GM21825 (cell line): ENCODE measurements around the gene SCN2A.
A peak's percentile ranks its signal among the peaks of the same experiment; 100 is the strongest.
"Not testable (repeated sequence)": the region's sequence is repeated elsewhere in the genome, so short reads cannot be mapped to it uniquely, and the experiment has no call there.

Experiments used
- ATAC-seq: cut with Tn5 transposase; IDR thresholded peaks from one replicate; pipeline ENCODE4 v1.9.1; 2021; ENCODE audit warnings: mild to moderate bottlenecking, moderate library complexity; ENCODE audit not compliant: unreplicated experiment

The SCN2A gene

DNA sequence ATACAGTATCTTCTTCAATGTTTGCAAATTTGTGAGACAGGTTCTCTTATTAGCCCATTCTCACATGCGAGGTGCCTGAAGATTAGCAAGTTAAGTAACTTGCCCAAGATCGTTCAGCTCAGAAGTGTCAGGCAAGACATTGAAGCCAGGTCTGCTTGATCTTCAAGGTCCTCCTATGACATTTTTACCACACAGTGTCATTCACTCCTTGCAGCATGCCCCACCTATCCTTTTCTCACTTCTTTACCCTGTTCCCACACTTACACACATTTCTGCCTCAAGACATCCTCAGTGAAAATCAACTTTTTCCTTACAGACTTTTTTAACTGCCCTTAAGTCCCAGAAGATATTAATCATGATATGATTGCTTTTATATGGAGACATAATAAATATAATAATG, 73.8 kb downstream of the SCN2A start:
- ATAC-seq, result no peak

DNA sequence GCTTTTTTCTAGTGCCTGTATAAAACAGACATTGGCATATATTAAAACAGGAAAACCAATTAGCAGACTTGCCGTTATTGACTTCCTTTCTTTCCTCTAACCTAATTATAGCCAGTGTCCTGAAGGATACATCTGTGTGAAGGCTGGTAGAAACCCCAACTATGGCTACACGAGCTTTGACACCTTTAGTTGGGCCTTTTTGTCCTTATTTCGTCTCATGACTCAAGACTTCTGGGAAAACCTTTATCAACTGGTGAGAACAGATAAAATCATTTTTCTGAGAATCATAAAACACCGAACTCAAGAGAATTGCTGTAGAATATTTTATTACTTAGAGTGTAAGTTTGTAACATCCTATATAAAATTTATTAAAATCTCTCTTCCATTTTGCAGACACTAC, 74.3 kb downstream of the SCN2A start:
- ATAC-seq, result no peak

DNA sequence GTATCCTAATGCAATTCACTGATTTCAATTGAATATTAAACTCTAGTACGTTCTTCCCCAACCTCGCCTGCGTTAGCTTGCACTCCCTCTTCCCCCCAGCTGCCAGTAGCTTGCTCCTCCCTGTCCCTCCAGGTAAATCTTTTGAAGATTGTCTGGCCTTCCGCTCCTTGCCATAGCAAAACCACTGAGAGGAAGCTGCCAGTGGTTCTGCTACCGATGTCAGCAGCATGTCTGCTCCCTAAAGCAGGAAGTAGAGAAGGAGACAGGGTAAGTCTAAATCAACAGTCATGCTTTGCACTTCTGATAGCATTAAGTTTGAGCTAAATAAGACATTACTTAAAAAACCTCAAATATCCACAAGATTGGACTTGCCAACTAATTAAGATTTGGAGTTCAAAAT, 89.1 kb downstream of the SCN2A start:
- ATAC-seq, result no peak

DNA sequence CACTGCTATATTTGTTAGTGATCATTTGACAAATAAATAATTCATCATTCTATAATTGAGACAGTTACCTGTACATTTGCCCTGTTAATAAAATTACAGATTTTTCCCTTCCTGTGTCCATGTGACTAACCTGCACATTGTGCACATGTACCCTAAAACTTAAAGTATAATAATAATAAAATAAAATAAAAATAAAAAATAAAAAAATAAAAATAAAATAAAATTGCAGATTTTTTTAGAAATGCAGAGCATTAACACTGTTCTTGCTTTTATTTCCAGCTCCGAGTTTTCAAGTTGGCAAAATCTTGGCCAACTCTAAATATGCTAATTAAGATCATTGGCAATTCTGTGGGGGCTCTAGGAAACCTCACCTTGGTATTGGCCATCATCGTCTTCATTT, 105.1 kb downstream of the SCN2A start:
- not testable (repeated sequence) for ATAC-seq

DNA sequence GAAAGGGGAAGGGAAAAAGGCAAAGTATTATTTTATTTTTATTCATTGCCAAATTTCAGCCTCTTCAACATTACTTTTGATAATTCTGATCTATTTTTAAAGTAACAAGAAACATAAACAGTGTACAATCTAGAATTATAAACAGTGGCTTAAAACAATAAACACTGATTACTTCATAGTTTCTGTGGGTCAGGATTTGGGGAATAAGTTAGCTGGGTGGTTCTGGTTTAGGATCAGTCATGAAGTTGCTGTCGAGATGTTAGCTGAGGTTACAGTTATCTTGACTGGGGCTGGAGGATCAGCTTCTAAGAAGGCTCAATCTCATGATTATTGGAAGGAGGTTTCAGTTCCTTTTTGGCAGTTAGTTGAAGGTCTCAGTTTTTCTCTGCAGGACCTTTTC, 109.2 kb downstream of the SCN2A start:
- ATAC-seq, result no peak

DNA sequence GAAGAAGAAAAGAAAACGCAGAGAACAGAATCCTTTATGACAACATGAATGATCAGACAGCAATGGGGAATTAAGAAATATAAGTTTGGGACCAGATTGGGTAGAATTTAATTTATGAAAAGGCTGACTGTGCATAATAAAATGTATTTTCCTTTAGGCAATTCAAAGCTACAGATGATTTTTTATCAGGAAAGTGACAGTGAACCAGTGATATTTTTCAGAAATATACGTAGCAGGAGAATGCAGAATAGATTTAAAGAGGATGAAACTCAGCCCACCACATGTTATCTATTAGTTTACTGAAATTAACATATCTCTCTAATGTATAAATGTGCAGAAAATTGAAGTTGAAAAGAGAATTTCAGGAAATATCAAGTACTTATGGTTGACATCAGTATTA, 110.0 kb downstream of the SCN2A start:
- ATAC-seq, result no peak

DNA sequence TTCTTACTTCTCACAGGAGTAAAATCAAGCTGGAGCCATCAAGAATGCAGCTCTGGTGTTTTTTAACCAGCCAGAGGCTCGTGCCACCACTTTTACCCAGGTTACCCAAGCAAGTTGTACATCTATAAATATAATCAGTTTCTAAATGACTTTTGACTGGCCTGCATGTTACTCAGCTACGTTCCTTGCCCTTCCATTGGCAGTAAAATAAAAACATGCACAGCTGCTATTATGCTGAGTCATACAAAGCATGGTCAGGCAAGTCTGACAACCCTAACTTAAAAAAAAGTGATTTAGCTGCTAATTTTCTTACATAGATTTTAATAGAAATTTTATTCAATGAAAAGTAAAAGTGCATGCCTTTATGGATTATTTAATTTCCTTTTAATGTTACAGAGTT, 118.5 kb downstream of the SCN2A start:
- ATAC-seq, result peak; percentile 88

DNA sequence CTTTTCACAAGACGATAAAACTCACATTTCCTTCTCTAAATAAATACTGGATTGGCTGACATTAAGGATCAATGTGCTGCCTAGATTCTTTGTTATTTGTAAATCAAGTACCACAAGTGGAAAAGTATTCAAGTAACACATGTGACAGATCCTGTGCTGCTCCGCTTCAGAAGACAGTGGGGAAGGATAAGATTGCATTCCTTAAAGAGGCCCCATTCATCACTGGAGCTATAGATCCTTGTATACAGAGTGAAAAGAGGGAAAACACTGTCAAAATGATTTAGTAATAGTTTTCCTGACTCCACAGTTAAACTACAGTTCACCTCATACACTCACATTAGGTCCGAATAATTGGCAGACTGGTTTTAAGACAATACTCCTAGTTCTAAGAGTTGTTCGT, 122.3 kb downstream of the SCN2A start:
- no peak for ATAC-seq

DNA sequence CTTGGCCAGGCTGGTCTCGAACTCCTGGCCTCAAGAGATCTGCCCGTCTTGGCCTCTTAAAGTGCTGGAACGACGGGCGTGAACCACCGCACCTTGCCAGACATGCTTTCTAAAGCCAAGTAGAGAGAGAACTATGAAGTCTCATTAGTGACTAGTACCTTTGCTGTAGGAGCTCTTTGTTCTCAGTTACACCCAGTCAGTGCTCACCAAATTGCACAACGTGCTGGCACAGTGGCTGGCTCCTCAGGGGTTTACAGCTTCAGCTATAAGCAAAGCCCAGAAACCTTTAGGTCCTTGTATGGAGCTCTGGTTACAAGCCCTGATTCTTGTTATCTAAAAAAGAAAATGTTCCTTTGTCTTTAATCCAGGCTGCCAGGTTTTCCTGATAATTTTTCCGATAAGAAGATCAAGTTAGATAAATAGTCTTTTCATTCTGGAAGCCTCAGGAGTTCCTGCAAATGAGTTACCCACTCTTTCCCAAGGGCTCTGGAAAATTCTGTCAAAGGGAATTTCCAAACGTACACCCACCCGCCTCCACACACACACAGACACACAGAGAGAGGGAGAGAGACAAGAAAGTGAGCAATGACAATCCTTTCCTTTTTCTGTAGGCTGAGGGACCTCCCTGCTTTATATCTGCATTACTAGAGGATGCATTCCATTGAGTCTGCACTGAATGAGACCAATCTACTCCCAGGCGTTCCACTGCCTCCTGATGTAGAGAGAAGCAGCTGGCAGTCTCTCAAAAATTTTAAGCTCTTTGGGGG, 130.1 kb downstream of the SCN2A start:
- ATAC-seq, result no peak

DNA sequence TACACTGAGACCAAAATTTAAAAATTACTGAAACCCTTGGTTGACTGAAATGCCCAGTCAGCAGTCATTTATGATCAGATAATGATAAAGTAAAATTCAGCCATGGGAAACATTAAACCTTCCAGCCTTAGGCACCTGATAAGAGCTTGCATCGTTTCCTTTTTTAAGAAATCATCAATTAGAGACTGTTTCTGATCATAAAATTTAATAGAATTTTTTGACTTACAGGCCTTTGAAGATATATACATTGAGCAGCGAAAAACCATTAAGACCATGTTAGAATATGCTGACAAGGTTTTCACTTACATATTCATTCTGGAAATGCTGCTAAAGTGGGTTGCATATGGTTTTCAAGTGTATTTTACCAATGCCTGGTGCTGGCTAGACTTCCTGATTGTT, 130.7 kb downstream of the SCN2A start:
- no peak for ATAC-seq

DNA sequence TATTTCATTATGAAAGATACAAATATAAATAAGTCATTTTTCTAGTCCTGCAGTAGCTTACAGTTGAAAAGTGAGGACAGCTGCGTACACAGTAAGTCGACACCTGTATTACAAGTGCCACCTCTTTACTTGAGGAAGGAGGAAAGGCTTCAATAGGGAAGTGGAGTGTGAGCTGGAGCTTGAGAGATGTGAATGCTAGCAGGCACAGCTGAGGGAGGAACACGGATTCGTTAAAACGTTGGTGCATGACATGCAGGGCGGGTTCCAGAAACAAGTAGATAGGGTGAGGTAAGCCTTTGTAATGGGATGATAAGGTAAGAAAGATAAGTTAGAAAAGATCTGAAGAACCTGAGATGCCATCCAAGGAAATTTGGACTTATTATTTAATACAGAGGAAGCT, 132.1 kb downstream of the SCN2A start:
- no peak for ATAC-seq

DNA sequence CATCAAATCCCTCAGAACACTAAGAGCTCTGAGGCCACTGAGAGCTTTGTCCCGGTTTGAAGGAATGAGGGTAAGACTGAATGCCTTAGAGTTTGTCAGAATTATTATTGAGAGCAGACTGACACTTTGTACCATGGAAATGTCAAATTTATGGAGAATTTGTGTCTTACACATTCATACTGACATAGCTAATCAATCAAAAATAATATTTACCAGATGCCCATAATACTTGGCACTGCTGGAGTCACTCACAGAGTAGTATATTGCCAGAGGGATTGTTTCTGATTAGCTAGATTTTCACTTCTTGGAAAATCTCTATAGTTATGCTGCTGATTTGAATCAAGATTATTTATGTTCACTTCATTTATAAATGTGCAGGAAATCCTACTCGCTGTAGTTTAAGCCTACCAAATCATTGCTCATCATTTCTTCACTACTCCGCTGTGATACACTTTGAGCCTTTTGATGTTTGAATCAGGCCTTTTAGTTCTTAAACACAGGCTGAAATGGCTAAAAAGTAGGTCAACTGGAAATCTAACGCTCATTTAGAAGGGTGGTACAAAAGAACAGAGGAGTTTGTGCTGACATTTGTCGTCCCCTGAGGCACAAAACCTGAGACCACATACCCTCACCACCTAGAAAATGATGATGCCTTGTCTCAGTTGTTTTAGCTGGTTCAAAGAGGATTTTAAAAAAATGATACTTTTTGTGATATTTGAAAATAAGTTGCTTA, 134.2 kb downstream of the SCN2A start:
- ATAC-seq, result no peak

DNA sequence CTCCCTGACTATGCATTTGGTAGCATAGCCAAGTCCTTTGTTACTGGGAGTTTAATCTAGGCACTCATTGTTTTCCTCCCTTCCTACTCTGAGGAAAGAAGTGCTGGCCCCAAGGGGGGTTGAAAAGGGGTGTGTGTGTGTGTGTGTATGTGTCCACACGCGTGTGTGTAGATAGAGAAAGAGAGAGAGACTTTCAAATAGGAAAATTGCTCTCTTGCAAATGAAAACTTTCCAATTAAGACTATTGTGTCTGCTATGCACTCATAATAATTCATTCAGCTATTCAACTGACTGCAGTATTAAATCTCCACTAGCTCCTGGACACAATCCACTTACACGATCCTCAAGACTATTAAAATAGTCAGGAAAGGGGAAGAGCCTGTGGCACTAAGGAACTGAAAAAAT, 137.4 kb downstream of the SCN2A start:
- no peak for ATAC-seq

DNA sequence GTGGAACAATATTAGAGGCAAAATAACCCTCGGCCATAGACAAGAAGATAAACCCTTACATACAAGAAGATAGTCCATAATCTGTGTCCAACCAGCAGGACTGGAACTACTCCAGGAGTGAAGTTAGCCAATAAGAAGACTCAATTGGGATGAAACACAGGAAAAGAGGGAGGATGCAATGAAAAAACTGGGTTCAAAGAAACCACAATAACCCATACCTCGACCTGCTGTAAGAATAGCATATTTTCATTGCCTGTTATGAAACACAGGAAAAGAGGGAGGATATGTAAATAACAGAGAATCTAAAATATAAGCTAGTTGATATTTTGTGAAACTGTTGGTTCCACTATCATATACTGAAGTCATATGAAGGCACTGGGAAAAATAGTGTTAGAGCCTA, 143.1 kb downstream of the SCN2A start:
- ATAC-seq, result no peak

DNA sequence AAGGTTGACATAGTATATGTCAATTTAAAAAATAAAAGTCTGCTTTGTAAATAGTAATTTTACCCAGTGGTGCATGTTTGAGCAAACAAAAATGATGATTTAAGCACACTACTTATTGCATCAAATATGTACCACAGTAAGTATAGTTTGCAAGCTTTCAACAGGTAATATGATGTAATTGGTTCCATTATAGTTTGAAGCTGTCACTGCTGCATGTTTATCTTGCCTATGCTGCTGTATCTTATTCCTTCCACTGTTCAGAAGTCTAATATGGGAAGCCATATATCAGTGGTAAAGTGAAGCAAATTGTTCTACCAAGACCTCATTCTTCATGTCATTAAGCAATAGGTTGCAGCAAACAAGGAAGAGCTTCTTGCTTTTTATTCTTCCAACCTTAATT, 151.7 kb downstream of the SCN2A start:
- ATAC-seq, result no peak

DNA sequence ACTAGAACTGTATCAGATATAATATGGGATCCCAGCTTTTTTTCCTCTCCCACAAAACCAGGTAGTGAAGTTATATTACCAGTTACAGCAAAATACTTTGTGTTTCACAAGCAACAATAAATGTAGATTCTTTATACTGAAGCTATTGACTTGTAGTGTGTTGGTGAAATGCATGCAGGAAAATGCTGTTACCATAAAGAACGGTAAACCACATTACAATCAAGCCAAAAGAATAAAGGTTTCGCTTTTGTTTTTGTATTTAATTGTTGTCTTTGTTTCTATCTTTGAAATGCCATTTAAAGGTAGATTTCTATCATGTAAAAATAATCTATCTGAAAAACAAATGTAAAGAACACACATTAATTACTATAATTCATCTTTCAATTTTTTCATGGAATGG, 152.6 kb downstream of the SCN2A start:
- no peak for ATAC-seq

DNA sequence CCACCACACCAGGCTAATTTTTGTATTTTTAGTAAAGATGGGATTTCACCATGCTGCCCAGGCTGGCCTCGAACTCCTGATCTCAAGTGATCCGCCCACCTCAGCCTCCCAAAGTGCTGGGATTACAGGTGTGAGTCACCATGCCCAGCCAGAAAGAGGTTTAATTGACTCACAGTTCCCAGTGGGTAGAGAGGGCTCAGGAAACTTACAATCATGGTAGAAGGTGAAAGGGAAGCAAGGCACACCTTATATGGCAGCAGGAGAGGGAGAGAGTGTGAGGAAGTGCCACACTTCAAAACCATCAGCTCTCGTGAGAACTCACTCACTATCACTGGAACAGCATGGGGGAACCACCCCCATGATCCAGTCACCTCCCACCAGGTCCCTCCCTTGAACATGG, 159.4 kb downstream of the SCN2A start:
- not testable (repeated sequence) for ATAC-seq

DNA sequence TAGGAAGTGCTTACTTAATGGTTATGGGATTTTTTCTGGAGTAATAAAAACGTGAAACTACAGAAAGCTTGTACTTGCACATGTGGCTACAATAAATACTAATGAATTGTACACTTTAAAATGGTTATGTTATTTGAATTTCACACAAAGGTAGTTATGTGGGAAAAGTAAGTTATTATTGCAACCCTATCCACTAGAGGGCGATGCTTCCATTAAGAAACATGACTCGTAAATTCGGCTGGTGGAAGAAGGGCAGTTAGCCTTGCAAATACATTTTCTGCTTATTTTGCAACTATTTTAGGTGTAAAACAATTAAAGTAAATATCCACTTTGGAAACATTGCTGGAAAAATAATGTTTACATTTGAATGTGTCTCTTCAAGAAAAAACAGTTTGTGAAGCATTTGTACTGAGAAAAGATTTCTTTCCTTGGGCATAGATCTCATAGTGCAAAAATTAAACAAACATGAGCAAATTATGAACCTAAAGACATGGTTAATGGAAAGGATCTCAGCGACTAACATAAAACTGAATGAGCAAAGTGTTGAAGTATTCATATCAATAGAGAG, 162.2 kb downstream of the SCN2A start:
- no peak for ATAC-seq

DNA sequence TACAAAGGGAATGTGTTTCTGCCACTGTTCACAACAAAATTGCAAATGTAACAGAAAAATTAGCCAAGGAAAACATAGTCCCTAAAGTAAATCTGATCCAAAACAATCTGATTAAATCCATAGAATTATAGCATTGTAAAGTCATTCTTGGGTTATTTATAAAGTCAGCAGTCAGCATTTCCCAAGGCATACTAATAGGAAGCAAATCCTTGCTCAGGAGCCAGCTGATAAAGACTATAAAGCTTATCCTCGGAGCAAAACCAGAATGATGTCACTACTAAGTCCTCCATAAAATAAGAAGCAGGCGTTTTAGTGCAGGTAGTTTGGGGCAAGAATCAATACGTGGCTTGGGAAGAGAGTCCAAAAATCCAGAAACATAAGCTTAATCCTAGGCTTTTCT, 162.9 kb downstream of the SCN2A start:
- ATAC-seq, result no peak

DNA sequence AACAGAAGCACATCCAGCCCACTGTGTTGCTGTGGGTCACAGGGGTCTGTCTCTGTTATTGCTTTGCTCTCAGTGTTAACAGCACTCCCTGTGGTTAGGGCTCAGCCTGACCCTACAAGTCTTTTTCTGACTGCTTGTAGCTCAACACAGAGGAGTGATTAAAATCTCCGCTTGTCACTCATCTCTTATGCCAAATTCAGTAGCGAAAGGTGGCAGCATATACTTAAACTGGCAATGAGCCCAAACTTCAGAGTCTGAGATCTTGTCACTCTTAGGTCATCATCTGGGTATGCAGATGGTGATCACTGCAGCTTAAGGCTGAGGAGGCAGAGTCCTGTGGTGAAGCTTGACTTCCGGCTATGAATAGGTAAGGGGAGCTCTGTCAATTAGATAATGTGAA, 167.0 kb downstream of the SCN2A start:
- ATAC-seq, result no peak

DNA sequence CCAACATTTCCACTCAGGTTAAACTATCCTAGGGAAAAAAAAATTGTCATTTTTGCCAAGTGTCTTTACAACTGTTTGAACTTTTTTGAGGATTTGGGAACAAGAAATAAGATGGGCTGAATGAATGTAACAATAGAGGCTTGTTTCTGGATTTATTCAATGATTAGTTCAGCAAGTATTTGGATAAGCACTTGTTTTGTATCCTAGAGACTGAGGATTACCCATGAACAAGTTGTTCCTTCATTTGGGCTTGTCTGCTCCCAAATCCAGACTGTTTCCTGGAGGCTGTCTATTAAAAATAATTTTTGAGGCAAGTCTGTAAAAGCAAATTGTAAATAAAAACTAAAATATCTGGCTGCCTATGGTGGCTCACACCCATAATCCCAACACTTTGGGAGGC, 168.3 kb downstream of the SCN2A start:
- ATAC-seq, result no peak

DNA sequence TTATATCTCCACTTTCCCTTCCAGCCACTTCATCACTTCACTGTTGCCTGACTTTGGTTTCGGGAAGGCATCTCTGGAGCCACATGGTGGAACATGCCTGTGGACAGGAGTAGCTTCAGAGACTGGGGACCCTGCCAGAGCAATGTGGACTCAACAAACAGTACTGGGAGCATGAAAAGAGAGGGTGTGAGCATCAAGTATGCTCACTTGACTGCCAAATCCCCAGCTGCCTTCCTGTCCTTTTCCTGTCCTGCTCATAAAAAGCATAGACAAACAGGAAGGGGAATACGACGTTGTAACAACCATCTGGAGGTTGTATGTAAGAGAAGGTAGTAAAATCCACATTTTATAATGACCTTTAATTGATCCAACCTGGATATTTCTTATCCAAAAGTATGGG, 169.0 kb downstream of the SCN2A start:
- ATAC-seq, result no peak
